HepG2 (cell line): ENCODE measurements around the gene VPREB1.

Experiments used
- RBM39 ChIP-seq: fragments of 200-400 bp; formaldehyde crosslinking; IDR thresholded peaks from one replicate; pipeline ENCODE4 v1.6.1; 2018; ENCODE audit warnings: antibody characterized with exemption, mild to moderate bottlenecking, low read depth, low read length; ENCODE audit not compliant: poor library complexity, severe bottlenecking
- TF ChIP-seq, protein P1 (sequence below): sonication (generic); formaldehyde crosslinking; conservative IDR thresholded peaks from 2 replicates; pipeline ENCODE4 v1.4.0; 2020; ENCODE audit warnings: missing genetic modification reagents
- TF ChIP-seq, protein P2 (sequence below): sonication (generic); formaldehyde crosslinking; IDR thresholded peaks from 2 replicates; pipeline ENCODE4 v1.5.0; 2020; ENCODE audit warnings: mild to moderate bottlenecking, missing genetic modification reagents, moderate library complexity

DNA sequence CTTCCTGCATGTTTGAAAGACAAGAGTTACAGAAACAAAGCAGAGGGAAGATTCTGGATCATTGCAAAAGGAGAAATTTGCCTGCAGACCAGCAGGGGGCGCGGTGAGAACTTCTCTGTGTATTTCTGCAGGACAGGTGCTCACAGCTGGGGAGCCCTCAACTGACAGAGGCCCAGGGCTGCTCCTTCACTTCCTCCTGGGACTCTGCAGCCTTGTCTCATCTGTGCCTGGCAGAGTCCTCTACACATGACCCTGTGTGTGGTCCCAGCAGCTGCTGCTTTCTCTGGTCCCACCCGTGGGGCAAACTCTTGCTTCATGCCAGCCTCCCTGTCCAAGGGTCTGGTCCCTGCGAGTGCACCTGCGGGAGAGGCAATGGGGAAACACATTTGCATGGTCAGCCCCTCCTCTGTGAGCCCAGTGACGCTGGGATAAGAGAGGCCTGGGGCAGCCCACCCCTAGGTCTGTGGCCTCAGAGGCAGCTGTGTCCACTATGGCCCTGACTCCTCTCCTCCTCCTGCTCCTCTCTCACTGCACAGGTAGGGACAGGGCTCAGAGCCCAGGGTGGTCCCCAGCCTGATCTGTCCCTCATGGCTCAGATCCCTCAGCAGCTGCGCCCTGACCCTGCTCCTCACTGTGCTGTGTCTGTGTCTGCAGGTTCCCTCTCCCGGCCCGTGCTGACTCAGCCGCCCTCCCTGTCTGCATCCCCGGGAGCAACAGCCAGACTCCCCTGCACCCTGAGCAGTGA, 43.2 kb upstream of the VPREB1 start:
- TF ChIP-seq, protein P1, sequence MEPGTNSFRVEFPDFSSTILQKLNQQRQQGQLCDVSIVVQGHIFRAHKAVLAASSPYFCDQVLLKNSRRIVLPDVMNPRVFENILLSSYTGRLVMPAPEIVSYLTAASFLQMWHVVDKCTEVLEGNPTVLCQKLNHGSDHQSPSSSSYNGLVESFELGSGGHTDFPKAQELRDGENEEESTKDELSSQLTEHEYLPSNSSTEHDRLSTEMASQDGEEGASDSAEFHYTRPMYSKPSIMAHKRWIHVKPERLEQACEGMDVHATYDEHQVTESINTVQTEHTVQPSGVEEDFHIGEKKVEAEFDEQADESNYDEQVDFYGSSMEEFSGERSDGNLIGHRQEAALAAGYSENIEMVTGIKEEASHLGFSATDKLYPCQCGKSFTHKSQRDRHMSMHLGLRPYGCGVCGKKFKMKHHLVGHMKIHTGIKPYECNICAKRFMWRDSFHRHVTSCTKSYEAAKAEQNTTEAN, result no peak
- TF ChIP-seq, protein P2, sequence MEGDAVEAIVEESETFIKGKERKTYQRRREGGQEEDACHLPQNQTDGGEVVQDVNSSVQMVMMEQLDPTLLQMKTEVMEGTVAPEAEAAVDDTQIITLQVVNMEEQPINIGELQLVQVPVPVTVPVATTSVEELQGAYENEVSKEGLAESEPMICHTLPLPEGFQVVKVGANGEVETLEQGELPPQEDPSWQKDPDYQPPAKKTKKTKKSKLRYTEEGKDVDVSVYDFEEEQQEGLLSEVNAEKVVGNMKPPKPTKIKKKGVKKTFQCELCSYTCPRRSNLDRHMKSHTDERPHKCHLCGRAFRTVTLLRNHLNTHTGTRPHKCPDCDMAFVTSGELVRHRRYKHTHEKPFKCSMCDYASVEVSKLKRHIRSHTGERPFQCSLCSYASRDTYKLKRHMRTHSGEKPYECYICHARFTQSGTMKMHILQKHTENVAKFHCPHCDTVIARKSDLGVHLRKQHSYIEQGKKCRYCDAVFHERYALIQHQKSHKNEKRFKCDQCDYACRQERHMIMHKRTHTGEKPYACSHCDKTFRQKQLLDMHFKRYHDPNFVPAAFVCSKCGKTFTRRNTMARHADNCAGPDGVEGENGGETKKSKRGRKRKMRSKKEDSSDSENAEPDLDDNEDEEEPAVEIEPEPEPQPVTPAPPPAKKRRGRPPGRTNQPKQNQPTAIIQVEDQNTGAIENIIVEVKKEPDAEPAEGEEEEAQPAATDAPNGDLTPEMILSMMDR (CRISPR knock-in tag), result peak; percentile 70
- TF ChIP-seq RBM39, result no peak
